Keratinocyte (primary cell): Measurements from ENCODE around the gene RGS6. TPM values are rescaled to one million over a fixed set of nuclear protein-coding genes. Genes with fewer than 3 reads are reported as not detected.

Experiments
- DNase-seq: peaks from one replicate; pipeline ENCODE4 v3.0.0-alpha.2; 2011; ENCODE audit warnings: low read depth, missing footprints, low spot score
- FAIRE-seq: peaks from 2 replicates; lab custom pipeline; 2011; peaks lifted over from hg19 to GRCh38; lab: Jason Lieb, UNC
- H2AFZ ChIP-seq: 2 replicates; pipeline ENCODE4 v1.6.0; 2012; ENCODE audit warnings: low read length, control low read depth, inconsistent platforms; ENCODE audit not compliant: control insufficient read depth
- H3K27ac ChIP-seq: 2 replicates; pipeline ENCODE4 v1.5.1; 2011; ENCODE audit warnings: low read length; ENCODE audit not compliant: control insufficient read depth, insufficient read depth
- H3K27me3 ChIP-seq: 3 replicates; pipeline ENCODE4 v1.6.0; 2011; ENCODE audit warnings: low read length; ENCODE audit not compliant: control insufficient read depth, insufficient read depth; ENCODE audit errors: extremely low read depth
- H3K36me3 ChIP-seq, 2 experiments: 2 replicates in 1 of 2; 3 replicates in 1 of 2; pipeline ENCODE4 v1.5.1; 2011; ENCODE audit warnings: low read length in 2 of 2, mild to moderate bottlenecking in 1 of 2; ENCODE audit not compliant: control insufficient read depth in 2 of 2, insufficient read depth in 2 of 2; ENCODE audit errors: extremely low read depth in 1 of 2
- H3K4me1 ChIP-seq: 3 replicates; pipeline ENCODE4 v1.5.1; 2011; ENCODE audit warnings: low read length; ENCODE audit not compliant: control insufficient read depth, insufficient read depth; ENCODE audit errors: extremely low read depth
- H3K4me2 ChIP-seq: 3 replicates; pipeline ENCODE4 v1.6.0; 2011; ENCODE audit warnings: low read depth, low read length; ENCODE audit not compliant: control insufficient read depth, insufficient read depth; ENCODE audit errors: extremely low read depth
- H3K4me3 ChIP-seq, 3 experiments: fragments of 200-600 bp in 1 of 3; sonication (generic) in 1 of 3; 2 replicates in 2 of 3; 3 replicates in 1 of 3; pipeline ENCODE4 v1.5.1; 2011 to 2016; ENCODE audit warnings: low read length in 3 of 3, mild to moderate bottlenecking in 3 of 3, control low read depth in 2 of 3, inconsistent platforms in 1 of 3, low read depth in 1 of 3, mixed read lengths in 1 of 3, mixed run types in 1 of 3, moderate library complexity in 1 of 3; ENCODE audit not compliant: control insufficient read depth in 2 of 3, insufficient read depth in 2 of 3; ENCODE audit errors: extremely low read depth in 1 of 3
- H3K79me2 ChIP-seq: 2 replicates; pipeline ENCODE4 v1.6.0; 2012; ENCODE audit warnings: low read length; ENCODE audit not compliant: control insufficient read depth, insufficient read depth
- H3K9ac ChIP-seq: 3 replicates; pipeline ENCODE4 v1.6.0; 2011; ENCODE audit warnings: low read length; ENCODE audit not compliant: control insufficient read depth, insufficient read depth; ENCODE audit errors: extremely low read depth
- H3K9me1 ChIP-seq: 3 replicates; pipeline ENCODE4 v1.6.0; 2011; ENCODE audit warnings: low read length; ENCODE audit not compliant: control insufficient read depth, insufficient read depth; ENCODE audit errors: extremely low read depth
- H3K9me3 ChIP-seq: 2 replicates; pipeline ENCODE4 v1.5.1; 2012; ENCODE audit warnings: low read depth, low read length; ENCODE audit not compliant: control insufficient read depth
- H4K20me1 ChIP-seq: 3 replicates; pipeline ENCODE4 v1.6.0; 2011; ENCODE audit warnings: low read length; ENCODE audit not compliant: control insufficient read depth, insufficient read depth; ENCODE audit errors: extremely low read depth
- CTCF ChIP-seq, 3 experiments: IDR thresholded peaks in 1 of 3; conservative IDR thresholded peaks in 1 of 3; optimal IDR thresholded peaks in 1 of 3; 2 replicates in 2 of 3; 3 replicates in 1 of 3; pipeline versions ENCODE3 to v1.5.1; 2011; ENCODE audit warnings: low read length in 3 of 3, mild to moderate bottlenecking in 3 of 3, moderate library complexity in 2 of 3, control low read depth in 1 of 3, inconsistent platforms in 1 of 3; ENCODE audit not compliant: insufficient read depth in 2 of 3; ENCODE audit errors: extremely low read depth in 1 of 3
- EZH2 ChIP-seq: IDR thresholded peaks from one replicate; pipeline ENCODE4 v1.6.1; 2012; ENCODE audit warnings: inconsistent platforms, mild to moderate bottlenecking, low read length, moderate library complexity
- dilution Hi-C: fragments of 300-500 bp; cut with MboI; formaldehyde crosslinking; loops from one replicate; pipeline ENCODE4 v1.7.0; 2020; ENCODE audit warnings: low sequenced_read_pairs; ENCODE audit not compliant: extremely low pct_ligation_motif_present
- polyA plus RNA-seq, 5 experiments: library from polyadenylated mRNA; depleted of rRNA in 3 of 5; stranded (reverse) in 3 of 5; stranded (forward) in 1 of 5; unstranded in 1 of 5; fragments of >200 nt; gene quantifications; 1 replicate in 1 of 5; 2 replicates in 3 of 5; 3 replicates in 1 of 5; pipeline versions ENCODE4 v1.2.1 to v1.2.3, GENCODE V29; 2011 to 2012; ENCODE audit warnings: missing spikeins in 2 of 5, low read depth in 1 of 5, low replicate concordance in 1 of 5

The RGS6 gene
- polyA plus RNA-seq, 1 donor (not counting 4 experiments of a cell fraction or from before 2014, with no cell fraction given): not detected

- dilution Hi-C loops: no loop called here
- Histone ChIP-seq H3K4me2 (no peak overlapping the region), H3K27me3 (peaks cover 6% of the 10 kb centered on the region), H4K20me1 (no peaks in the 10 kb centered on the region), H3K27ac (no peak overlapping the region), H3K9me3 (no peaks in the 10 kb centered on the region), H3K9me1 (no peaks in the 10 kb centered on the region), H3K4me3 (no peak overlapping the region), H3K79me2 (no peaks in the 10 kb centered on the region), H2AFZ (no peak overlapping the region), H3K36me3 (no peaks in the 10 kb centered on the region), H3K9ac (no peak overlapping the region), H3K4me1 (no peaks in the 10 kb centered on the region)
- TF ChIP-seq CTCF (optimal IDR thresholded peaks at IDR 0.05 in 1 of 3, IDR thresholded peaks at IDR 0.05 in 1 of 3, conservative IDR thresholded peaks at IDR 0.05 in 1 of 3; ENCODE audit: extremely low read depth in 1 of 3, insufficient read depth in 2 of 3, low read length in 3 of 3) (no peak), EZH2 (no peak)
- DNase-seq: no peak
- no peak for FAIRE-seq
Observed at GRCh38 chr14:72492196-72492595, 560.0 kb downstream of the RGS6 start.

GRCh38 chr14:72495668-72496067 is 563.4 kb downstream of the RGS6 start:
- dilution Hi-C loops: no loop called here
- Histone ChIP-seq H3K27ac (no peak overlapping the region), H2AFZ (no peak overlapping the region), H3K9ac (no peak overlapping the region), H3K27me3 (peaks cover 9% of the 10 kb centered on the region), H3K79me2 (no peaks in the 10 kb centered on the region), H3K9me3 (no peaks in the 10 kb centered on the region), H4K20me1 (no peaks in the 10 kb centered on the region), H3K4me3 (no peak overlapping the region), H3K36me3 (no peaks in the 10 kb centered on the region), H3K9me1 (no peaks in the 10 kb centered on the region), H3K4me2 (no peak overlapping the region), H3K4me1 (no peaks in the 10 kb centered on the region)
- DNase-seq (no peak), FAIRE-seq (no peak)
- no peak for TF ChIP-seq EZH2
- TF ChIP-seq CTCF (optimal IDR thresholded peaks at IDR 0.05 in 1 of 3, IDR thresholded peaks at IDR 0.05 in 1 of 3, conservative IDR thresholded peaks at IDR 0.05 in 1 of 3; ENCODE audit: extremely low read depth in 1 of 3, insufficient read depth in 2 of 3, low read length in 3 of 3): no peak
